ENCODE data around the gene HPN.

HPN gene

GRCh38 chr19:35043906-35044305, 2.4 kb downstream of the HPN start:
- H3K4me3 ChIP-seq (ENCODE audit: low read length) = no peak overlapping the region
- no peaks in the 10 kb centered on the region for H3K4me1 ChIP-seq (ENCODE audit: low read length)
- no peak for TF ChIP-seq CTCF (IDR thresholded peaks at IDR 0.05; ENCODE audit: low read depth, low read length)
- TF ChIP-seq EZH2phosphoT487 (IDR thresholded peaks at IDR 0.05; ENCODE audit: low read depth) = no peak
- peaks cover 13% of the 10 kb centered on the region for H3K27me3 ChIP-seq (ENCODE audit: low read depth, low read length)
- H2AFZ ChIP-seq (ENCODE audit: low read depth, low read length) = no peak overlapping the region
- no peak overlapping the region for H3K9ac ChIP-seq (ENCODE audit: low read length)
- no peak overlapping the region for H3K4me2 ChIP-seq (ENCODE audit: low read length)
- H3K9me3 ChIP-seq (ENCODE audit: insufficient read depth, low read length) = no peaks in the 10 kb centered on the region
- no peaks in the 10 kb centered on the region for H3K36me3 ChIP-seq (replicated peaks; ENCODE audit: low read depth, low read length)
- no peak overlapping the region for H3K27ac ChIP-seq (ENCODE audit: low read length)
- H4K20me1 ChIP-seq (ENCODE audit: insufficient read depth, low read length) = no peaks in the 10 kb centered on the region
- H3K79me2 ChIP-seq (ENCODE audit: low read length) = no peaks in the 10 kb centered on the region

- Histone ChIP-seq H2AFZ (ENCODE audit: low read depth, low read length) (no peak overlapping the region), H3K9me3 (ENCODE audit: insufficient read depth, low read length) (no peaks in the 10 kb centered on the region), H3K4me2 (ENCODE audit: low read length) (no peak overlapping the region), H3K36me3 (replicated peaks; ENCODE audit: low read depth, low read length) (no peaks in the 10 kb centered on the region), H3K4me1 (ENCODE audit: low read length) (no peaks in the 10 kb centered on the region), H3K9ac (ENCODE audit: low read length) (no peak overlapping the region), H3K4me3 (ENCODE audit: low read length) (no peak overlapping the region), H3K27ac (ENCODE audit: low read length) (no peak overlapping the region), H3K27me3 (ENCODE audit: low read depth, low read length) (peaks cover 13% of the 10 kb centered on the region), H3K79me2 (ENCODE audit: low read length) (no peaks in the 10 kb centered on the region), H4K20me1 (ENCODE audit: insufficient read depth, low read length) (no peaks in the 10 kb centered on the region)
- TF ChIP-seq EZH2phosphoT487 (IDR thresholded peaks at IDR 0.05; ENCODE audit: low read depth) (no peak), CTCF (IDR thresholded peaks at IDR 0.05; ENCODE audit: low read depth, low read length) (peak; percentile 99)
Measured at GRCh38 chr19:35044317-35045117, 3.0 kb downstream of the HPN start.

GRCh38 chr19:35045667-35046300, 4.3 kb downstream of the HPN start:
- TF ChIP-seq EZH2phosphoT487 (IDR thresholded peaks at IDR 0.05; ENCODE audit: low read depth) (no peak), CTCF (IDR thresholded peaks at IDR 0.05; ENCODE audit: low read depth, low read length) (peak; percentile 36)
- Histone ChIP-seq H3K79me2 (ENCODE audit: low read length) (no peaks in the 10 kb centered on the region), H3K4me1 (ENCODE audit: low read length) (no peaks in the 10 kb centered on the region), H3K4me2 (ENCODE audit: low read length) (no peak overlapping the region), H3K27me3 (ENCODE audit: low read depth, low read length) (peaks cover 13% of the 10 kb centered on the region), H3K27ac (ENCODE audit: low read length) (no peak overlapping the region), H4K20me1 (ENCODE audit: insufficient read depth, low read length) (no peaks in the 10 kb centered on the region), H2AFZ (ENCODE audit: low read depth, low read length) (no peak overlapping the region; the same call in 1 of the 2 replicates), H3K36me3 (replicated peaks; ENCODE audit: low read depth, low read length) (no peaks in the 10 kb centered on the region), H3K4me3 (ENCODE audit: low read length) (no peak overlapping the region), H3K9ac (ENCODE audit: low read length) (no peak overlapping the region), H3K9me3 (ENCODE audit: insufficient read depth, low read length) (no peaks in the 10 kb centered on the region)

- H3K4me3 ChIP-seq (ENCODE audit: low read length) = no peak overlapping the region
- no peaks in the 10 kb centered on the region for H3K4me1 ChIP-seq (ENCODE audit: low read length)
- no peaks in the 10 kb centered on the region for H4K20me1 ChIP-seq (ENCODE audit: insufficient read depth, low read length)
- no peak overlapping the region for H2AFZ ChIP-seq (ENCODE audit: low read depth, low read length)
- H3K9me3 ChIP-seq (ENCODE audit: insufficient read depth, low read length) = no peaks in the 10 kb centered on the region
- no peak for TF ChIP-seq CTCF (IDR thresholded peaks at IDR 0.05; ENCODE audit: low read depth, low read length)
- H3K27ac ChIP-seq (ENCODE audit: low read length) = no peak overlapping the region
- peaks cover 13% of the 10 kb centered on the region for H3K27me3 ChIP-seq (ENCODE audit: low read depth, low read length)
- H3K9ac ChIP-seq (ENCODE audit: low read length) = no peak overlapping the region
- no peak overlapping the region for H3K4me2 ChIP-seq (ENCODE audit: low read length)
- no peaks in the 10 kb centered on the region for H3K36me3 ChIP-seq (replicated peaks; ENCODE audit: low read depth, low read length)
- no peaks in the 10 kb centered on the region for H3K79me2 ChIP-seq (ENCODE audit: low read length)
Measured at GRCh38 chr19:35046461-35046860, 4.9 kb downstream of the HPN start.

Measured in OCI-LY3 (cell line).